Measurements from ENCODE around the gene ANKRD13A. TPM values are rescaled to one million over a fixed set of nuclear protein-coding genes. Genes with fewer than 3 reads are reported as not detected.
A peak's percentile ranks its signal among the peaks of the same experiment; 100 is the strongest.
"Not testable (repeated sequence)": the region's sequence is repeated elsewhere in the genome, so short reads cannot be mapped to it uniquely, and the experiment has no call there.

The ANKRD13A gene
- total RNA-seq, 4 donors from 2014 or later: 13.1 to 54.3 (median 37.7) TPM

GRCh38 chr12:110048242-110049027 is 49.2 kb downstream of the ANKRD13A start, which contains the start of gene C12orf76:
Gene C12orf76, minus strand, starts transcription at chr12:110048522. Its CDS starts 27 bp downstream, at chr12:110048495.
- Histone ChIP-seq H3K36me3 (no peaks in the 10 kb centered on the region), H3K4me1 (peaks cover 0 to 6% of the 10 kb centered on the region in 2 donors), H3K27ac (peak within 1 kb of the TSS; percentile 48 to 78), H3K9me3 (no peaks in the 10 kb centered on the region), H3K4me3 (peak within 1 kb of the TSS; percentile 86 to 92), H3K27me3 (no peaks in the 10 kb centered on the region)
- intact Hi-C loops (cut with DNase I; ENCODE audit: low total_unique reads): no loop called here
- TF ChIP-seq CTCF (IDR thresholded peaks at IDR 0.05) (no peak), POLR2A (IDR thresholded peaks at IDR 0.05) (peak in 1 of 2 donors; percentile 53)
- DNase-seq: peak; percentile 91 to 93

GRCh38 chr12:110049034-110049433 is 49.8 kb downstream of the ANKRD13A start:
- H3K36me3 ChIP-seq; H3K27me3 ChIP-seq; intact Hi-C loops (cut with DNase I; ENCODE audit: low total_unique reads); DNase-seq; H3K9me3 ChIP-seq; H3K4me1 ChIP-seq: not testable (repeated sequence)
- peak overlapping the region; percentile 3 to 78 for H3K27ac ChIP-seq
- H3K4me3 ChIP-seq: peak overlapping the region in 1 of 2 donors; percentile 86

- DNase-seq; H3K36me3 ChIP-seq; H3K27me3 ChIP-seq; H3K4me1 ChIP-seq; H3K9me3 ChIP-seq; intact Hi-C loops (cut with DNase I; ENCODE audit: low total_unique reads); H3K4me3 ChIP-seq; H3K27ac ChIP-seq: not testable (repeated sequence)
Observed at GRCh38 chr12:110049666-110050065, 50.4 kb downstream of the ANKRD13A start.

GRCh38 chr12:110050927-110051326 is 51.7 kb downstream of the ANKRD13A start:
- H3K4me3 ChIP-seq: no peak overlapping the region
- no peaks in the 10 kb centered on the region for H3K27me3 ChIP-seq
- intact Hi-C loops (cut with DNase I; ENCODE audit: low total_unique reads): no loop called here
- no peaks in the 10 kb centered on the region for H3K36me3 ChIP-seq
- TF ChIP-seq CTCF (IDR thresholded peaks at IDR 0.05) (no peak), POLR2A (IDR thresholded peaks at IDR 0.05) (no peak)
- peaks cover 0 to 6% of the 10 kb centered on the region in 2 donors for H3K4me1 ChIP-seq
- no peaks in the 10 kb centered on the region for H3K9me3 ChIP-seq
- no peak overlapping the region for H3K27ac ChIP-seq
- no peak for DNase-seq

- DNase-seq; H3K36me3 ChIP-seq; H3K27ac ChIP-seq; intact Hi-C loops (cut with DNase I; ENCODE audit: low total_unique reads); H3K9me3 ChIP-seq; H3K4me1 ChIP-seq; H3K27me3 ChIP-seq; H3K4me3 ChIP-seq: not testable (repeated sequence)
Observed at GRCh38 chr12:110055375-110056352, 56.4 kb downstream of the ANKRD13A start.

- H3K36me3 ChIP-seq; intact Hi-C loops (cut with DNase I; ENCODE audit: low total_unique reads); DNase-seq; H3K4me3 ChIP-seq; H3K9me3 ChIP-seq; H3K4me1 ChIP-seq; H3K27me3 ChIP-seq; H3K27ac ChIP-seq: not testable (repeated sequence)
Observed at GRCh38 chr12:110056643-110057042, 57.4 kb downstream of the ANKRD13A start.
